OCI-LY3 (cell line): ENCODE results near the gene FAM204A.

Source experiments
- H2AFZ ChIP-seq: fragments of 200-600, 300-600 bp; shearing (Covaris generic); 2 replicates; pipeline ENCODE4 v1.6.0; 2014; ENCODE audit warnings: antibody characterized with exemption, low read depth, low read length
- H3K27ac ChIP-seq: fragments of 200-600, 300-600 bp; sonication (generic); 2 replicates; pipeline ENCODE4 v1.5.1; 2014; ENCODE audit warnings: mild to moderate bottlenecking, low read length, moderate library complexity, mixed read lengths
- H3K27me3 ChIP-seq: fragments of 200-600, 300-600 bp; sonication (generic); 2 replicates; pipeline ENCODE4 v1.6.1; 2014; ENCODE audit warnings: low read depth, low read length, mixed read lengths
- H3K36me3 ChIP-seq: fragments of 200-600, 300-600 bp; sonication (generic); replicated peaks from 2 replicates; pipeline ENCODE3; 2014; ENCODE audit warnings: low read depth, low read length, mixed read lengths
- H3K4me1 ChIP-seq: fragments of 300-600, 200-600 bp; sonication (generic); 2 replicates; pipeline ENCODE4 v1.6.1; 2014; ENCODE audit warnings: low read length, mixed read lengths
- H3K4me2 ChIP-seq: fragments of 200-600, 300-600 bp; sonication (generic); 2 replicates; pipeline ENCODE4 v1.6.1; 2014; ENCODE audit warnings: low read length, mixed read lengths
- H3K4me3 ChIP-seq: fragments of 300-600, 200-600 bp; sonication (generic); 2 replicates; pipeline ENCODE4 v1.5.1; 2014; ENCODE audit warnings: antibody characterized with exemption, mild to moderate bottlenecking, low read length, moderate library complexity
- H3K79me2 ChIP-seq: fragments of 300-600, 200-600 bp; shearing (Covaris generic); 2 replicates; pipeline ENCODE4 v1.6.1; 2014; ENCODE audit warnings: mild to moderate bottlenecking, low read length, mixed read lengths
- H3K9ac ChIP-seq: fragments of 300-600, 200-600 bp; shearing (Covaris generic); 2 replicates; pipeline ENCODE4 v1.6.0; 2014; ENCODE audit warnings: mild to moderate bottlenecking, low read length, moderate library complexity
- H3K9me3 ChIP-seq: fragments of 200-600, 300-600 bp; shearing (Covaris generic); 2 replicates; pipeline ENCODE4 v1.6.1; 2014; ENCODE audit warnings: low read length, mixed read lengths; ENCODE audit not compliant: insufficient read depth
- H4K20me1 ChIP-seq: fragments of 200-600, 300-600 bp; sonication (generic); 2 replicates; pipeline ENCODE4 v1.6.1; 2016; ENCODE audit warnings: low read length, mixed read lengths; ENCODE audit not compliant: insufficient read depth
- CTCF ChIP-seq: fragments of 200-600, 300-600 bp; sonication (generic); IDR thresholded peaks from 2 replicates; pipeline ENCODE4 v1.5.1; 2014; ENCODE audit warnings: antibody characterized with exemption, low read length, low read depth
- EZH2phosphoT487 ChIP-seq: fragments of 200-600 bp; shearing (Covaris generic); IDR thresholded peaks from 2 replicates; pipeline ENCODE4 v1.6.1; 2018; ENCODE audit warnings: antibody characterized with exemption, mixed run types, low read depth

Gene FAM204A

GRCh38 chr10:118342638-118343020 is 505 bp upstream of the FAM204A start:
- H3K4me2 ChIP-seq = peak overlapping the region; percentile 70
- no peaks in the 10 kb centered on the region for H3K36me3 ChIP-seq
- H3K27ac ChIP-seq = no peak overlapping the region

GRCh38 chr10:118340486-118340885 is 1.6 kb downstream of the FAM204A start:
- Histone ChIP-seq H3K36me3 (peaks cover 4% of the 10 kb centered on the region), H3K9ac (no peak overlapping the region), H2AFZ (no peak overlapping the region), H3K27ac (no peak overlapping the region), H3K4me1 (peaks cover 20% of the 10 kb centered on the region), H3K79me2 (peaks cover 34% of the 10 kb centered on the region), H3K4me2 (peak overlapping the region; percentile 74), H3K27me3 (no peaks in the 10 kb centered on the region), H3K4me3 (no peak overlapping the region), H3K9me3 (no peaks in the 10 kb centered on the region), H4K20me1 (no peaks in the 10 kb centered on the region)
- TF ChIP-seq EZH2phosphoT487 (no peak), CTCF (no peak)

More at GRCh38 chr10:118342638-118343020, 505 bp upstream of the FAM204A start:
- Histone ChIP-seq H4K20me1 (no peaks in the 10 kb centered on the region), H3K79me2 (peaks cover 34% of the 10 kb centered on the region), H3K27me3 (no peaks in the 10 kb centered on the region), H3K4me3 (peak overlapping the region; percentile 97), H3K9me3 (no peaks in the 10 kb centered on the region), H2AFZ (peak overlapping the region; percentile 84), H3K4me1 (peaks cover 20% of the 10 kb centered on the region), H3K9ac (peak overlapping the region; percentile 59)
- TF ChIP-seq CTCF (no peak), EZH2phosphoT487 (no peak)

- Histone ChIP-seq H3K9me3 (no peaks in the 10 kb centered on the region), H3K4me3 (no peak overlapping the region), H3K4me1 (peaks cover 20% of the 10 kb centered on the region), H3K36me3 (peaks cover 12% of the 10 kb centered on the region), H3K79me2 (peaks cover 34% of the 10 kb centered on the region), H3K4me2 (no peak overlapping the region), H3K27ac (no peak overlapping the region), H3K9ac (no peak overlapping the region), H2AFZ (no peak overlapping the region), H3K27me3 (no peaks in the 10 kb centered on the region), H4K20me1 (no peaks in the 10 kb centered on the region)
- no peak for TF ChIP-seq CTCF
- TF ChIP-seq EZH2phosphoT487 = no peak
Observed at GRCh38 chr10:118339111-118339510, 3.0 kb downstream of the FAM204A start.

- Histone ChIP-seq H3K27ac (no peak overlapping the region), H3K27me3 (no peaks in the 10 kb centered on the region), H2AFZ (no peak overlapping the region), H4K20me1 (no peaks in the 10 kb centered on the region), H3K9ac (no peak overlapping the region), H3K4me2 (no peak overlapping the region), H3K4me3 (no peak overlapping the region), H3K9me3 (no peaks in the 10 kb centered on the region), H3K36me3 (peaks cover 16% of the 10 kb centered on the region), H3K4me1 (peaks cover 19% of the 10 kb centered on the region), H3K79me2 (peaks cover 34% of the 10 kb centered on the region)
- TF ChIP-seq EZH2phosphoT487 (no peak), CTCF (no peak)
Observed at GRCh38 chr10:118337356-118337755, 4.8 kb downstream of the FAM204A start.
